Measurements from ENCODE around the gene INAFM1. TPM values are rescaled to one million over a fixed set of nuclear protein-coding genes. Genes with fewer than 3 reads are reported as not detected.

The INAFM1 gene
- total RNA-seq, 5 donors from 2014 or later (not counting 1 experiment from before 2014, with no cell fraction given) = 11.3 to 19.2 (median 15.6) TPM

GRCh38 chr19:47309038-47309437 lies 34.4 kb downstream of the INAFM1 start:
- ChIA-PET CTCF (interaction anchor here in 1 of 2 donors (0.6 to 1.3 kb wide), 2 partner anchors 21 to 82 kb away, joined by 4 to 5 read pairs; no protein-coding TSS in a partner anchor), POLR2A (no interaction called here)
- no peaks in the 10 kb centered on the region for H3K9me3 ChIP-seq

GRCh38 chr19:47309608-47310007 lies 34.9 kb downstream of the INAFM1 start, which contains the start of gene C5AR1:
C5AR1 (plus strand) TSS chr19:47309861; CDS start chr19:47309896, 35 bp downstream.
- no peak for ATAC-seq (replicated peaks in 1 of 4)
- Mint-ChIP-seq H3K4me1 (peaks cover 4 to 6% (median 5%) of the 10 kb centered on the region in 3 donors), H3K9me3 (no peaks in the 10 kb centered on the region), H3K4me3 (no peak within 1 kb of the TSS), H3K36me3 (no peaks in the 10 kb centered on the region), H3K27me3 (peaks cover 16 to 35% of the 10 kb centered on the region in 2 donors), H3K27ac (no peak within 1 kb of the TSS)
- peaks cover 0 to 40% of the 10 kb centered on the region in 2 experiments for H3K27me3 ChIP-seq (replicated peaks in 1 of 2; ENCODE audit: control insufficient read depth in 2 of 2, extremely low read depth in 1 of 2, insufficient read depth in 2 of 2, low read length in 1 of 2)
- no peak within 1 kb of the TSS for H3K4me3 ChIP-seq (ENCODE audit: control insufficient read depth in 1 of 2, extremely low read depth in 1 of 2, low read length in 1 of 2)
- POLR2A ChIA-PET = no interaction called here
- peaks cover 0 to 5% of the 10 kb centered on the region in 2 experiments for H3K4me1 ChIP-seq (ENCODE audit: control insufficient read depth in 1 of 2, extremely low read depth in 1 of 2, insufficient read depth in 2 of 2, low read length in 2 of 2)
- H3K36me3 ChIP-seq (ENCODE audit: control insufficient read depth in 2 of 2, extremely low read depth in 1 of 2, insufficient read depth in 1 of 2, low read length in 1 of 2) = no peaks in the 10 kb centered on the region
- no peak within 1 kb of the TSS for H3K27ac ChIP-seq (ENCODE audit: low read length)
- no peaks in the 10 kb centered on the region for H3K9me3 ChIP-seq
- no peak for DNase-seq
- 20% methylated on average over 5 of the region's 12 CpGs for WGBS (ENCODE audit: insufficient coverage)
- CTCF ChIA-PET = interaction anchor here in 1 of 2 donors (0.6 to 1.3 kb wide), 2 partner anchors 22 to 82 kb away, joined by 4 to 5 read pairs; no protein-coding TSS in a partner anchor

More at GRCh38 chr19:47309038-47309437, 34.4 kb downstream of the INAFM1 start:
- Histone ChIP-seq H3K4me1 (ENCODE audit: control insufficient read depth in 1 of 2, extremely low read depth in 1 of 2, insufficient read depth in 2 of 2, low read length in 2 of 2) (peaks cover 0 to 5% of the 10 kb centered on the region in 2 experiments), H3K4me3 (ENCODE audit: control insufficient read depth in 1 of 2, extremely low read depth in 1 of 2, low read length in 1 of 2) (no peak overlapping the region), H3K27me3 (replicated peaks in 1 of 2; ENCODE audit: control insufficient read depth in 2 of 2, extremely low read depth in 1 of 2, insufficient read depth in 2 of 2, low read length in 1 of 2) (peaks cover 0 to 40% of the 10 kb centered on the region in 2 experiments), H3K36me3 (ENCODE audit: control insufficient read depth in 2 of 2, extremely low read depth in 1 of 2, insufficient read depth in 1 of 2, low read length in 1 of 2) (no peaks in the 10 kb centered on the region), H3K27ac (ENCODE audit: low read length) (no peak overlapping the region)
- 83% methylated on average over 8 of the region's 8 CpGs for WGBS (ENCODE audit: insufficient coverage)
- Mint-ChIP-seq H3K36me3 (no peaks in the 10 kb centered on the region), H3K27ac (no peak overlapping the region), H3K4me1 (peaks cover 5 to 7% (median 6%) of the 10 kb centered on the region in 3 donors), H3K27me3 (peaks cover 16 to 35% of the 10 kb centered on the region in 2 donors), H3K4me3 (no peak overlapping the region), H3K9me3 (no peaks in the 10 kb centered on the region)
- ATAC-seq (replicated peaks in 1 of 4) (no peak), DNase-seq (no peak)

GRCh38 chr19:47310323-47310722 lies 35.6 kb downstream of the INAFM1 start:
- no peak overlapping the region for H3K4me3 Mint-ChIP-seq
- peaks cover 2% of the 10 kb centered on the region in 3 donors for H3K4me1 Mint-ChIP-seq
- ChIA-PET CTCF (interaction anchor here in 1 of 2 donors (0.6 kb wide), 1 partner anchor 1548 kb away, joined by 3 read pairs; no protein-coding TSS in a partner anchor), POLR2A (no interaction called here)
- Histone ChIP-seq H3K9me3 (no peaks in the 10 kb centered on the region), H3K4me3 (ENCODE audit: control insufficient read depth in 1 of 2, extremely low read depth in 1 of 2, low read length in 1 of 2) (no peak overlapping the region), H3K4me1 (ENCODE audit: control insufficient read depth in 1 of 2, extremely low read depth in 1 of 2, insufficient read depth in 2 of 2, low read length in 2 of 2) (peaks cover 0 to 2% of the 10 kb centered on the region in 2 experiments), H3K36me3 (ENCODE audit: control insufficient read depth in 2 of 2, extremely low read depth in 1 of 2, insufficient read depth in 1 of 2, low read length in 1 of 2) (no peaks in the 10 kb centered on the region), H3K27ac (ENCODE audit: low read length) (no peak overlapping the region), H3K27me3 (replicated peaks in 1 of 2; ENCODE audit: control insufficient read depth in 2 of 2, extremely low read depth in 1 of 2, insufficient read depth in 2 of 2, low read length in 1 of 2) (peaks cover 0 to 42% of the 10 kb centered on the region in 2 experiments)
- DNase-seq = no peak
- no peaks in the 10 kb centered on the region for H3K36me3 Mint-ChIP-seq
- ATAC-seq (replicated peaks in 1 of 4) = no peak
- peaks cover 13 to 33% of the 10 kb centered on the region in 2 donors for H3K27me3 Mint-ChIP-seq
- H3K27ac Mint-ChIP-seq = no peak overlapping the region
- WGBS (ENCODE audit: insufficient coverage) = no CpG with 5 or more reads among the region's 2 CpGs
- H3K9me3 Mint-ChIP-seq = no peaks in the 10 kb centered on the region

GRCh38 chr19:47310819-47311218 lies 36.1 kb downstream of the INAFM1 start:
- Histone ChIP-seq H3K4me3 (ENCODE audit: control insufficient read depth in 1 of 2, extremely low read depth in 1 of 2, low read length in 1 of 2) (no peak overlapping the region), H3K27me3 (replicated peaks in 1 of 2; ENCODE audit: control insufficient read depth in 2 of 2, extremely low read depth in 1 of 2, insufficient read depth in 2 of 2, low read length in 1 of 2) (peaks cover 0 to 43% of the 10 kb centered on the region in 2 experiments), H3K27ac (ENCODE audit: low read length) (no peak overlapping the region), H3K4me1 (ENCODE audit: control insufficient read depth in 1 of 2, extremely low read depth in 1 of 2, insufficient read depth in 2 of 2, low read length in 2 of 2) (no peaks in the 10 kb centered on the region), H3K9me3 (no peaks in the 10 kb centered on the region), H3K36me3 (ENCODE audit: control insufficient read depth in 2 of 2, extremely low read depth in 1 of 2, insufficient read depth in 1 of 2, low read length in 1 of 2) (no peaks in the 10 kb centered on the region)
- WGBS (ENCODE audit: insufficient coverage) = 28% methylated on average over 5 of the region's 5 CpGs
- Mint-ChIP-seq H3K4me1 (no peaks in the 10 kb centered on the region), H3K36me3 (no peaks in the 10 kb centered on the region), H3K9me3 (no peaks in the 10 kb centered on the region), H3K27me3 (peaks cover 11 to 32% of the 10 kb centered on the region in 2 donors), H3K4me3 (no peak overlapping the region), H3K27ac (no peak overlapping the region)
- no peak for ATAC-seq (replicated peaks in 1 of 4)
- CTCF ChIA-PET = interaction anchor here in 1 of 2 donors (0.6 kb wide), 1 partner anchor 1547 kb away, joined by 3 read pairs; no protein-coding TSS in a partner anchor
- POLR2A ChIA-PET = no interaction called here
- no peak for DNase-seq

GRCh38 chr19:47312366-47313006 lies 37.8 kb downstream of the INAFM1 start:
- Mint-ChIP-seq H3K9me3 (no peaks in the 10 kb centered on the region), H3K4me3 (no peak overlapping the region), H3K27me3 (peaks cover 12 to 31% of the 10 kb centered on the region in 2 donors), H3K4me1 (no peaks in the 10 kb centered on the region), H3K27ac (no peak overlapping the region), H3K36me3 (no peaks in the 10 kb centered on the region)
- Histone ChIP-seq H3K9me3 (no peaks in the 10 kb centered on the region), H3K27ac (ENCODE audit: low read length) (no peak overlapping the region), H3K4me3 (ENCODE audit: control insufficient read depth in 1 of 2, extremely low read depth in 1 of 2, low read length in 1 of 2) (no peak overlapping the region), H3K27me3 (replicated peaks in 1 of 2; ENCODE audit: control insufficient read depth in 2 of 2, extremely low read depth in 1 of 2, insufficient read depth in 2 of 2, low read length in 1 of 2) (peaks cover 0 to 44% of the 10 kb centered on the region in 2 experiments), H3K4me1 (ENCODE audit: control insufficient read depth in 1 of 2, extremely low read depth in 1 of 2, insufficient read depth in 2 of 2, low read length in 2 of 2) (no peaks in the 10 kb centered on the region), H3K36me3 (ENCODE audit: control insufficient read depth in 2 of 2, extremely low read depth in 1 of 2, insufficient read depth in 1 of 2, low read length in 1 of 2) (no peaks in the 10 kb centered on the region)
- ATAC-seq (replicated peaks in 1 of 4) (no peak), DNase-seq (no peak)
- whole genome bisulfite sequencing (ENCODE audit: insufficient coverage) = 75% methylated on average over 1 of the region's 5 CpGs
- POLR2A ChIA-PET = no interaction called here
- CTCF ChIA-PET = no interaction called here

GRCh38 chr19:47313754-47314295 lies 39.1 kb downstream of the INAFM1 start:
- no peaks in the 10 kb centered on the region for H3K9me3 ChIP-seq

More at GRCh38 chr19:47313754-47314295, 39.1 kb downstream of the INAFM1 start:
- Mint-ChIP-seq H3K36me3 (no peaks in the 10 kb centered on the region), H3K27me3 (peaks cover 12 to 31% of the 10 kb centered on the region in 2 donors), H3K27ac (no peak overlapping the region), H3K4me3 (no peak overlapping the region), H3K9me3 (no peaks in the 10 kb centered on the region), H3K4me1 (no peaks in the 10 kb centered on the region)
- H3K27me3 ChIP-seq (replicated peaks in 1 of 2; ENCODE audit: control insufficient read depth in 2 of 2, extremely low read depth in 1 of 2, insufficient read depth in 2 of 2, low read length in 1 of 2) = peaks cover 2 to 44% of the 10 kb centered on the region in 2 experiments
- H3K36me3 ChIP-seq (ENCODE audit: control insufficient read depth in 2 of 2, extremely low read depth in 1 of 2, insufficient read depth in 1 of 2, low read length in 1 of 2) = no peaks in the 10 kb centered on the region
- DNase-seq (no peak), ATAC-seq (replicated peaks in 1 of 4) (no peak)
- H3K4me1 ChIP-seq (ENCODE audit: control insufficient read depth in 1 of 2, extremely low read depth in 1 of 2, insufficient read depth in 2 of 2, low read length in 2 of 2) = no peaks in the 10 kb centered on the region
- POLR2A ChIA-PET = no interaction called here
- H3K27ac ChIP-seq (ENCODE audit: low read length) = no peak overlapping the region
- 93% methylated on average over 5 of the region's 10 CpGs for WGBS (ENCODE audit: insufficient coverage)
- CTCF ChIA-PET = no interaction called here
- H3K4me3 ChIP-seq (ENCODE audit: control insufficient read depth in 1 of 2, extremely low read depth in 1 of 2, low read length in 1 of 2) = no peak overlapping the region

Measured in T-cell (primary cell).